Measurements from ENCODE around the gene LOC101059915.
"Not testable (repeated sequence)": the region's sequence is repeated elsewhere in the genome, so short reads cannot be mapped to it uniquely, and the experiment has no call there.

The LOC101059915 gene

DNA sequence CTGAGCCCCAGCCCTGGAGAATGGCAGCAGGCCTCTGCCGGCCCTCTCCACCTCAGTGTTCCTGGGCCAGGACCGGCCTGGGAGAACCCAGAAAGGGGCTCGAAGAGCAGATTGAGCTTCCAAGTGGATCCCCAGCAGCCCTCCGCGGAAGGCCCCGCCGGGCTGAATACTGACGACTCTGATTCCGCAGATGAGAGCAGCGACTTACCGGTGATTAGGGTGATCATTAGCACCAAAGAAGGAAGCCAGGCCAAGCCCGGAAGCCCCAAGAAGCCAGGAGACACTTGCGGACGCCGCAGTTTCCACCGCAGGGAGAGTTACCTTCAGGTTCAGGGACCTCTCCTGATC is 876 bp downstream of the LOC101059915 start:
- no peak for DNase-seq
- no peak overlapping the region for H2BK5ac ChIP-seq (ENCODE audit: low read depth, low read length, poor library complexity)
- H3K36me3 ChIP-seq (ENCODE audit: control insufficient read depth in 1 of 2, insufficient read depth in 2 of 2, low read length in 2 of 2) = no peaks in the 10 kb centered on the region
- H3K23ac ChIP-seq (ENCODE audit: low read length) = no peak overlapping the region
- no peak overlapping the region for H3K27ac ChIP-seq (ENCODE audit: low read depth, low read length)
- no peaks in the 10 kb centered on the region for H3K27me3 ChIP-seq (ENCODE audit: insufficient read depth, low read length)
- H3K4me1 ChIP-seq (ENCODE audit: control insufficient read depth in 1 of 2, insufficient read depth in 2 of 2, low read length in 2 of 2) = peaks cover 0 to 8% of the 10 kb centered on the region in 2 experiments
- no CpG with 5 or more reads among the region's 16 CpGs for WGBS (ENCODE audit: extremely low coverage, insufficient coverage, insufficient read length)
- H2AK5ac ChIP-seq (ENCODE audit: low read length) = no peak overlapping the region
- no peak overlapping the region for H3K9ac ChIP-seq (ENCODE audit: low read length)
- H3K79me1 ChIP-seq (ENCODE audit: low read length) = no peaks in the 10 kb centered on the region
- H2AFZ ChIP-seq (ENCODE audit: insufficient read depth, low read length, poor library complexity) = no peak overlapping the region
- H3K4ac ChIP-seq (ENCODE audit: low read depth, low read length) = no peak overlapping the region
- H2BK12ac ChIP-seq (ENCODE audit: low read length) = no peak overlapping the region
- H3K4me3 ChIP-seq (ENCODE audit: low read depth, low read length) = no peak overlapping the region
- no peak overlapping the region for H4K12ac ChIP-seq (ENCODE audit: low read depth, low read length)
- peaks cover 2% of the 10 kb centered on the region for H3K9me3 ChIP-seq (ENCODE audit: insufficient read depth, low read depth, low read length)
- H3K79me2 ChIP-seq (ENCODE audit: control insufficient read depth, insufficient read depth, low read length, poor library complexity) = no peaks in the 10 kb centered on the region
- no peak overlapping the region for H4K91ac ChIP-seq (ENCODE audit: low read depth, low read length)
- no peak overlapping the region for H3K4me2 ChIP-seq (ENCODE audit: low read length)
- H2BK120ac ChIP-seq (ENCODE audit: insufficient read depth, low read length, poor library complexity) = no peak overlapping the region
- no peak overlapping the region for H3K18ac ChIP-seq (ENCODE audit: low read length)
- no peak overlapping the region for H3K14ac ChIP-seq (ENCODE audit: low read length)
- H4K8ac ChIP-seq (ENCODE audit: low read depth, low read length) = no peak overlapping the region

DNA sequence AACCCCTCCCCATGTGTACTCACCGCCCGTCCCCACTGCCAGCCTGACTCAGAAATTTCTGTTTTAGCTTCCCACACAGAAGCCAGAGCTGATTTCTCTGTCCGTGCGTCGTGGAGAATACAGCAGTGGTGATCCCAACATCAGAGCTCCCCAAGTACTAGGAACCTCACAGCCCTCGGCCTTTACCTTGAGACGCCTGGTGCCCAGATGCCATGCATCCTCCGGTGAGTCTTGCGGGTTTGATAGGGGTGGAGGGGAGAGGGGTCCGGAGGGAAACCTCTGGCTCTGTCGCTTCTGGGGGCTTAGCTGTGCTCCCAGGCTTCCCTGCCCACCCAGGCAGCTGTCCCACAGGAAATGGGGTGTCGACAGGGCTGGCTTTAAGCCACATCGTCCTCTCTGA is 2.1 kb downstream of the LOC101059915 start:
- Histone ChIP-seq H2AK5ac (ENCODE audit: low read length) (no peak overlapping the region), H3K4me2 (ENCODE audit: low read length) (no peak overlapping the region), H3K18ac (ENCODE audit: low read length) (no peak overlapping the region), H3K79me1 (ENCODE audit: low read length) (no peaks in the 10 kb centered on the region), H3K23ac (ENCODE audit: low read length) (no peak overlapping the region), H3K14ac (ENCODE audit: low read length) (no peak overlapping the region), H4K8ac (ENCODE audit: low read depth, low read length) (no peak overlapping the region), H3K36me3 (ENCODE audit: control insufficient read depth in 1 of 2, insufficient read depth in 2 of 2, low read length in 2 of 2) (no peaks in the 10 kb centered on the region), H2BK5ac (ENCODE audit: low read depth, low read length, poor library complexity) (no peak overlapping the region), H3K27me3 (ENCODE audit: insufficient read depth, low read length) (no peaks in the 10 kb centered on the region), H2BK120ac (ENCODE audit: insufficient read depth, low read length, poor library complexity) (no peak overlapping the region), H4K12ac (ENCODE audit: low read depth, low read length) (no peak overlapping the region), H3K4me3 (ENCODE audit: low read depth, low read length) (no peak overlapping the region), H2BK12ac (ENCODE audit: low read length) (no peak overlapping the region), H3K4me1 (ENCODE audit: control insufficient read depth in 1 of 2, insufficient read depth in 2 of 2, low read length in 2 of 2) (peaks cover 0 to 8% of the 10 kb centered on the region in 2 experiments), H3K79me2 (ENCODE audit: control insufficient read depth, insufficient read depth, low read length, poor library complexity) (no peaks in the 10 kb centered on the region), H2AFZ (ENCODE audit: insufficient read depth, low read length, poor library complexity) (no peak overlapping the region), H3K9me3 (ENCODE audit: insufficient read depth, low read depth, low read length) (peaks cover 2% of the 10 kb centered on the region), H3K9ac (ENCODE audit: low read length) (no peak overlapping the region), H3K4ac (ENCODE audit: low read depth, low read length) (no peak overlapping the region), H4K91ac (ENCODE audit: low read depth, low read length) (no peak overlapping the region), H3K27ac (ENCODE audit: low read depth, low read length) (no peak overlapping the region)
- DNase-seq = no peak
- no CpG with 5 or more reads among the region's 13 CpGs for WGBS (ENCODE audit: extremely low coverage, insufficient coverage, insufficient read length)

DNA sequence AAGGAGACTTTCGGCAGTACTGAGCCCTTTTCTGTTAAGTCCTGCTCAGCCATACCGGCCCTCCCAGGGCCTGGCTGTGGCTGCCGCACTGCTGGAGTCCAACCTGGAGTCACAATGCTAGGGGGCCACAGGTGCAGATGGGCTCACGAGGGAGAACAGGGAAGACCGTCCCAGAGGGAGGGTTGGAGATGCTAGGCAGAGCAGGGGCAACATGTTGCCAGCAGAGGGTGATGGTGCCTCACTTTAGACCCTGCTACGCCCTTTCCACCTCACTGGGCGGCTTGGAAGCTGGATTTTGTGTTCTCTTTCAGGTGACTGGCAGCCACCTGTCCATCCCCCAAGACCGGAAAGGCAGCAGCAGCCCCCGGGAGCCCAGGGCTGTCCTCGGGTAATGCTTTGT is 2.6 kb downstream of the LOC101059915 start:
- not testable (repeated sequence) for H3K14ac ChIP-seq (ENCODE audit: low read length); H3K4ac ChIP-seq (ENCODE audit: low read depth, low read length); H3K4me2 ChIP-seq (ENCODE audit: low read length); H4K8ac ChIP-seq (ENCODE audit: low read depth, low read length); H3K27ac ChIP-seq (ENCODE audit: low read depth, low read length); H3K4me1 ChIP-seq (ENCODE audit: control insufficient read depth in 1 of 2, insufficient read depth in 2 of 2, low read length in 2 of 2); H3K36me3 ChIP-seq (ENCODE audit: control insufficient read depth in 1 of 2, insufficient read depth in 2 of 2, low read length in 2 of 2); H3K9ac ChIP-seq (ENCODE audit: low read length); H3K79me1 ChIP-seq (ENCODE audit: low read length); H2BK120ac ChIP-seq (ENCODE audit: insufficient read depth, low read length, poor library complexity); H2AK5ac ChIP-seq (ENCODE audit: low read length); H3K9me3 ChIP-seq (ENCODE audit: insufficient read depth, low read depth, low read length); H2BK5ac ChIP-seq (ENCODE audit: low read depth, low read length, poor library complexity); H2BK12ac ChIP-seq (ENCODE audit: low read length); DNase-seq; H3K79me2 ChIP-seq (ENCODE audit: control insufficient read depth, insufficient read depth, low read length, poor library complexity); H3K23ac ChIP-seq (ENCODE audit: low read length); H3K18ac ChIP-seq (ENCODE audit: low read length); H2AFZ ChIP-seq (ENCODE audit: insufficient read depth, low read length, poor library complexity); H4K91ac ChIP-seq (ENCODE audit: low read depth, low read length); H4K12ac ChIP-seq (ENCODE audit: low read depth, low read length); H3K27me3 ChIP-seq (ENCODE audit: insufficient read depth, low read length); H3K4me3 ChIP-seq (ENCODE audit: low read depth, low read length)
- no CpG with 5 or more reads among the region's 10 CpGs for WGBS (ENCODE audit: extremely low coverage, insufficient coverage, insufficient read length)

DNA sequence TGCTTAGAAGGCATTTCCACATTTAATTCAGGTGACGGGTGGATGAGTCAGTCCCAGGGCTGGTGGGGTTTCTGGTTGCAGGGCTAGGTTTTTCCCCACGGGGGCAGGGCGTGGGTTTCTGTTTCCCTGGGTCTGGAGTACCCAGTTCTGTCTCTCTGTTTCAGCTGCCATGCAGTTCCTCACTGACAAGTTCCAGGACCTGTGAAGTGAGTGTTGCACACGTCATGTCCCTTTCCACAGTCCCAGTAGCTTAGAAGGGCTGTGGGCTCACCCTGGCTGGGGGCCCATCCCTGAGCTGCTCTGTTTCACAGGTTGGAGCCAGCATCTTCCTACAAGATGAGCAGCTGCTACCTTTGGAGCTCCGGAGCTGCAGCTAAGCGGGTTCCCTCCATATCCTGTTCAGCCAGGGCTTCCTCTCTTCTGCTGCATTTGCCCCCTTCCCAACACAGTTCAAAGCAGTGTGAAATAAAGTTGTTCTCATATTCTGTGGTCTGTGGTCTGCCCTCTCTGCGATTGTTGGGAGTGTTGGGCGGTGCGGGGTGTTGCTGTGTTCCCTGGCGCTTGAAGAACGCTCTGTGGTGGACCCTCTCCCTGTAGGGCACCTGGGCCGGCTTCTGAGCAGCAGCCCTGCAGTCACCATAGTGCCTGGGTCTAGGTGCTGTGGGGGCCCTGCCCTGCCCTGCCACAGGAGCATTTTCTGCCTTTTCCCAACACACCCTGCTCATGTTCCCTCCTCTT is 3.9 kb downstream of the LOC101059915 start:
- Histone ChIP-seq H3K23ac (ENCODE audit: low read length) (no peak overlapping the region), H3K4me3 (ENCODE audit: low read depth, low read length) (no peak overlapping the region), H3K4me2 (ENCODE audit: low read length) (no peak overlapping the region), H3K18ac (ENCODE audit: low read length) (no peak overlapping the region), H4K12ac (ENCODE audit: low read depth, low read length) (no peak overlapping the region), H3K27ac (ENCODE audit: low read depth, low read length) (no peak overlapping the region), H3K27me3 (ENCODE audit: insufficient read depth, low read length) (no peaks in the 10 kb centered on the region), H2AK5ac (ENCODE audit: low read length) (no peak overlapping the region), H3K9ac (ENCODE audit: low read length) (no peak overlapping the region), H3K79me2 (ENCODE audit: control insufficient read depth, insufficient read depth, low read length, poor library complexity) (no peaks in the 10 kb centered on the region), H4K91ac (ENCODE audit: low read depth, low read length) (peak overlapping the region; percentile 24), H3K4me1 (ENCODE audit: control insufficient read depth in 1 of 2, insufficient read depth in 2 of 2, low read length in 2 of 2) (peaks cover 0 to 8% of the 10 kb centered on the region in 2 experiments), H2BK12ac (ENCODE audit: low read length) (no peak overlapping the region), H2BK120ac (ENCODE audit: insufficient read depth, low read length, poor library complexity) (no peak overlapping the region), H3K9me3 (ENCODE audit: insufficient read depth, low read depth, low read length) (peaks cover 2% of the 10 kb centered on the region), H3K36me3 (ENCODE audit: control insufficient read depth in 1 of 2, insufficient read depth in 2 of 2, low read length in 2 of 2) (no peaks in the 10 kb centered on the region), H3K14ac (ENCODE audit: low read length) (no peak overlapping the region), H3K79me1 (ENCODE audit: low read length) (no peaks in the 10 kb centered on the region), H2AFZ (ENCODE audit: insufficient read depth, low read length, poor library complexity) (no peak overlapping the region), H2BK5ac (ENCODE audit: low read depth, low read length, poor library complexity) (no peak overlapping the region), H4K8ac (ENCODE audit: low read depth, low read length) (no peak overlapping the region), H3K4ac (ENCODE audit: low read depth, low read length) (no peak overlapping the region)
- WGBS (ENCODE audit: extremely low coverage, insufficient coverage, insufficient read length) = no CpG with 5 or more reads among the region's 12 CpGs
- DNase-seq = no peak

All from trophoblast cell (in vitro differentiated cells and primary cell).